Mononuclear cell (primary cell): ENCODE results near the gene IRS2. TPM values are rescaled to one million over a fixed set of nuclear protein-coding genes. Genes with fewer than 3 reads are reported as not detected.

ENCODE experiments used
- H3K27me3 ChIP-seq: 2 replicates; pipeline ENCODE4 v1.6.0; 2011; ENCODE audit warnings: low read length, control low read depth; ENCODE audit not compliant: insufficient read depth
- H3K4me1 ChIP-seq: 2 replicates; pipeline ENCODE4 v1.5.1; 2011; ENCODE audit warnings: mild to moderate bottlenecking, low read length, control low read depth; ENCODE audit not compliant: insufficient read depth
- H3K4me3 ChIP-seq: 2 replicates; pipeline ENCODE4 v1.5.1; 2011; ENCODE audit warnings: mild to moderate bottlenecking, low read length, moderate library complexity
- H3K9me3 ChIP-seq: 2 replicates; pipeline ENCODE4 v1.5.1; 2011; ENCODE audit warnings: low read depth, mild to moderate bottlenecking, control low read depth, low read length
- total RNA-seq: library from RNA; depleted of rRNA; stranded (reverse); fragments of >200 nt; gene quantifications from one replicate; pipeline ENCODE4 v1.2.3, GENCODE V29; 2012

Gene IRS2
- total RNA-seq, 1 donor = 48.1 TPM

GRCh38 chr13:109812382-109812781 is 26.0 kb upstream of the IRS2 start:
- no peak overlapping the region for H3K4me3 ChIP-seq
- H3K4me1 ChIP-seq = no peaks in the 10 kb centered on the region
- peaks cover 4% of the 10 kb centered on the region for H3K27me3 ChIP-seq
- no peaks in the 10 kb centered on the region for H3K9me3 ChIP-seq

- no peaks in the 10 kb centered on the region for H3K4me1 ChIP-seq
- no peak overlapping the region for H3K4me3 ChIP-seq
- no peaks in the 10 kb centered on the region for H3K9me3 ChIP-seq
- H3K27me3 ChIP-seq = peaks cover 4% of the 10 kb centered on the region
These were observed 24.6 kb upstream of the IRS2 start for GRCh38 chr13:109810761-109811510.

- Histone ChIP-seq H3K27me3 (peaks cover 4% of the 10 kb centered on the region), H3K9me3 (no peaks in the 10 kb centered on the region), H3K4me3 (no peak overlapping the region), H3K4me1 (no peaks in the 10 kb centered on the region)
These were observed 23.0 kb upstream of the IRS2 start for GRCh38 chr13:109809216-109809932.

GRCh38 chr13:109807345-109807744 is 21.0 kb upstream of the IRS2 start:
- no peaks in the 10 kb centered on the region for H3K4me1 ChIP-seq

GRCh38 chr13:109804654-109805053 is 18.3 kb upstream of the IRS2 start:
- Histone ChIP-seq H3K4me1 (no peaks in the 10 kb centered on the region), H3K27me3 (peaks cover 12% of the 10 kb centered on the region), H3K4me3 (no peak overlapping the region), H3K9me3 (no peaks in the 10 kb centered on the region)

More at GRCh38 chr13:109807345-109807744, 21.0 kb upstream of the IRS2 start:
- no peaks in the 10 kb centered on the region for H3K9me3 ChIP-seq
- peaks cover 9% of the 10 kb centered on the region for H3K27me3 ChIP-seq
- H3K4me3 ChIP-seq = no peak overlapping the region

GRCh38 chr13:109803825-109804224 is 17.4 kb upstream of the IRS2 start:
- Histone ChIP-seq H3K9me3 (no peaks in the 10 kb centered on the region), H3K4me3 (no peak overlapping the region), H3K27me3 (peaks cover 12% of the 10 kb centered on the region), H3K4me1 (no peaks in the 10 kb centered on the region)

- no peaks in the 10 kb centered on the region for H3K9me3 ChIP-seq
- H3K4me3 ChIP-seq = no peak overlapping the region
- peaks cover 16% of the 10 kb centered on the region for H3K27me3 ChIP-seq
These were observed 16.6 kb upstream of the IRS2 start for GRCh38 chr13:109802936-109803335.

GRCh38 chr13:109795011-109795410 is 8.6 kb upstream of the IRS2 start:
- H3K4me1 ChIP-seq = peaks cover 12% of the 10 kb centered on the region
- no peaks in the 10 kb centered on the region for H3K9me3 ChIP-seq
- H3K4me3 ChIP-seq = no peak overlapping the region
- peaks cover 21% of the 10 kb centered on the region for H3K27me3 ChIP-seq

More at GRCh38 chr13:109802936-109803335, 16.6 kb upstream of the IRS2 start:
- no peaks in the 10 kb centered on the region for H3K4me1 ChIP-seq

- peaks cover 17% of the 10 kb centered on the region for H3K4me1 ChIP-seq
- no peak overlapping the region for H3K4me3 ChIP-seq
- no peaks in the 10 kb centered on the region for H3K9me3 ChIP-seq
- H3K27me3 ChIP-seq = peaks cover 18% of the 10 kb centered on the region
These were observed 7.7 kb upstream of the IRS2 start for GRCh38 chr13:109794095-109794494.

GRCh38 chr13:109792416-109793059 is 6.2 kb upstream of the IRS2 start:
- H3K9me3 ChIP-seq = no peaks in the 10 kb centered on the region
- peaks cover 13% of the 10 kb centered on the region for H3K27me3 ChIP-seq
- peaks cover 31% of the 10 kb centered on the region for H3K4me1 ChIP-seq
- no peak overlapping the region for H3K4me3 ChIP-seq

GRCh38 chr13:109790942-109791605 is 4.7 kb upstream of the IRS2 start:
- Histone ChIP-seq H3K4me3 (no peak overlapping the region), H3K4me1 (peaks cover 34% of the 10 kb centered on the region), H3K9me3 (no peaks in the 10 kb centered on the region), H3K27me3 (peaks cover 5% of the 10 kb centered on the region)

GRCh38 chr13:109790086-109790485 is 3.7 kb upstream of the IRS2 start:
- Histone ChIP-seq H3K27me3 (no peaks in the 10 kb centered on the region), H3K4me1 (peaks cover 36% of the 10 kb centered on the region), H3K9me3 (no peaks in the 10 kb centered on the region), H3K4me3 (no peak overlapping the region)

- no peak overlapping the region for H3K4me3 ChIP-seq
- H3K27me3 ChIP-seq = no peaks in the 10 kb centered on the region
- H3K4me1 ChIP-seq = peaks cover 40% of the 10 kb centered on the region
- H3K9me3 ChIP-seq = no peaks in the 10 kb centered on the region
These were observed 2.9 kb upstream of the IRS2 start for GRCh38 chr13:109789262-109789661.

GRCh38 chr13:109788372-109789111 is 2.2 kb upstream of the IRS2 start:
- no peaks in the 10 kb centered on the region for H3K9me3 ChIP-seq
- peaks cover 39% of the 10 kb centered on the region for H3K4me1 ChIP-seq
- H3K27me3 ChIP-seq = no peaks in the 10 kb centered on the region
- no peak overlapping the region for H3K4me3 ChIP-seq
